Tibial nerve (tissue), 4 donors: Measurements from ENCODE around the gene RAP1GAP. TPM values are rescaled to one million over a fixed set of nuclear protein-coding genes. Genes with fewer than 3 reads are reported as not detected.
A peak's percentile ranks its signal among the peaks of the same experiment; 100 is the strongest.

ENCODE experiments used
- DNase-seq, 2 donors: peaks; one replicate each; pipeline ENCODE4 v3.0.0-alpha.2; 2019; ENCODE audit warnings: low spot score in 2 of 2
- H3K27ac ChIP-seq, 4 donors: fragments of 200-600 bp; sonication (generic) in 3 of 4; one replicate each; pipeline ENCODE4 v1.5.1; 2017 to 2019; ENCODE audit warnings: mild to moderate bottlenecking in 1 of 4
- H3K27me3 ChIP-seq, 2 donors: fragments of 200-600 bp; sonication (generic) in 1 of 2; one replicate each; pipeline versions ENCODE4 v1.5.1 to v1.6.0; 2017 to 2019
- H3K36me3 ChIP-seq, 3 donors: fragments of 200-600 bp; sonication (generic); one replicate each; pipeline ENCODE4 v1.5.1; 2018 to 2019
- H3K4me1 ChIP-seq, 4 donors: fragments of 200-600 bp; sonication (generic) in 3 of 4; one replicate each; pipeline ENCODE4 v1.5.1; 2017 to 2019
- H3K4me3 ChIP-seq, 4 donors: fragments of 200-600 bp; sonication (generic) in 3 of 4; one replicate each; pipeline ENCODE4 v1.5.1; 2017 to 2019; ENCODE audit warnings: mild to moderate bottlenecking in 1 of 4, moderate library complexity in 1 of 4
- H3K9me3 ChIP-seq, 4 donors: fragments of 200-600 bp; sonication (generic) in 3 of 4; one replicate each; pipeline ENCODE4 v1.5.1; 2017 to 2019
- EP300 ChIP-seq, 2 donors: sonication (generic); formaldehyde crosslinking; IDR thresholded peaks; one replicate each; pipeline ENCODE4 v1.6.1; 2017; ENCODE audit warnings: antibody characterized with exemption in 2 of 2, mild to moderate bottlenecking in 1 of 2
- POLR2A ChIP-seq, 2 donors: fragments of 450-650 bp; IDR thresholded peaks; one replicate each; pipeline ENCODE4 v1.6.1; 2017; ENCODE audit warnings: antibody characterized with exemption in 2 of 2, mild to moderate bottlenecking in 2 of 2, moderate library complexity in 2 of 2
- WGBS, 2 donors: methylation state at CpG; one replicate each; pipeline ENCODE4 v1.1.5; 2018; 5-methylcytosine and 5-hydroxymethylcytosine counted together
- total RNA-seq, 4 donors: library from RNA; depleted of rRNA; stranded (reverse); fragments of >200 nt; gene quantifications; one replicate each; pipeline ENCODE4 v1.1.0, GENCODE V29; 2016
- TF ChIP-seq, protein P1 (sequence below), 5 experiments: fragments of 200-600 bp in 3 of 5; fragments of 450-650 bp in 2 of 5; sonication (generic) in 3 of 5; IDR thresholded peaks; one replicate each; pipeline ENCODE4 v1.5.1; 2016 to 2019; ENCODE audit warnings: antibody characterized with exemption in 5 of 5, mild to moderate bottlenecking in 3 of 5, moderate library complexity in 2 of 5

The RAP1GAP gene
- total RNA-seq, 4 donors from 2014 or later: 2.4 to 5.1 (median 4.6) TPM

GRCh38 chr1:21706151-21706835 lies 37.1 kb upstream of the RAP1GAP start:
- 43 to 45% methylated on average over 8 of the region's 8 CpGs for whole genome bisulfite sequencing, 2 donors
- no peaks in the 10 kb centered on the region for H3K27me3 ChIP-seq
- DNase-seq: no peak
- H3K4me3 ChIP-seq: no peak overlapping the region
- peaks cover 0 to 49% (median 0%) of the 10 kb centered on the region in 4 donors for H3K4me1 ChIP-seq
- peaks cover 0 to 45% (median 0%) of the 10 kb centered on the region in 3 donors for H3K36me3 ChIP-seq
- TF ChIP-seq, protein P1, sequence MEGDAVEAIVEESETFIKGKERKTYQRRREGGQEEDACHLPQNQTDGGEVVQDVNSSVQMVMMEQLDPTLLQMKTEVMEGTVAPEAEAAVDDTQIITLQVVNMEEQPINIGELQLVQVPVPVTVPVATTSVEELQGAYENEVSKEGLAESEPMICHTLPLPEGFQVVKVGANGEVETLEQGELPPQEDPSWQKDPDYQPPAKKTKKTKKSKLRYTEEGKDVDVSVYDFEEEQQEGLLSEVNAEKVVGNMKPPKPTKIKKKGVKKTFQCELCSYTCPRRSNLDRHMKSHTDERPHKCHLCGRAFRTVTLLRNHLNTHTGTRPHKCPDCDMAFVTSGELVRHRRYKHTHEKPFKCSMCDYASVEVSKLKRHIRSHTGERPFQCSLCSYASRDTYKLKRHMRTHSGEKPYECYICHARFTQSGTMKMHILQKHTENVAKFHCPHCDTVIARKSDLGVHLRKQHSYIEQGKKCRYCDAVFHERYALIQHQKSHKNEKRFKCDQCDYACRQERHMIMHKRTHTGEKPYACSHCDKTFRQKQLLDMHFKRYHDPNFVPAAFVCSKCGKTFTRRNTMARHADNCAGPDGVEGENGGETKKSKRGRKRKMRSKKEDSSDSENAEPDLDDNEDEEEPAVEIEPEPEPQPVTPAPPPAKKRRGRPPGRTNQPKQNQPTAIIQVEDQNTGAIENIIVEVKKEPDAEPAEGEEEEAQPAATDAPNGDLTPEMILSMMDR (IDR thresholded peaks at IDR 0.05): no peak
- peak in 1 of 2 donors; percentile 77 for TF ChIP-seq EP300 (IDR thresholded peaks at IDR 0.05)
- H3K27ac ChIP-seq: peak overlapping the region in 2 of 4 donors; percentile 68 to 72
- no peaks in the 10 kb centered on the region for H3K9me3 ChIP-seq

DNA sequence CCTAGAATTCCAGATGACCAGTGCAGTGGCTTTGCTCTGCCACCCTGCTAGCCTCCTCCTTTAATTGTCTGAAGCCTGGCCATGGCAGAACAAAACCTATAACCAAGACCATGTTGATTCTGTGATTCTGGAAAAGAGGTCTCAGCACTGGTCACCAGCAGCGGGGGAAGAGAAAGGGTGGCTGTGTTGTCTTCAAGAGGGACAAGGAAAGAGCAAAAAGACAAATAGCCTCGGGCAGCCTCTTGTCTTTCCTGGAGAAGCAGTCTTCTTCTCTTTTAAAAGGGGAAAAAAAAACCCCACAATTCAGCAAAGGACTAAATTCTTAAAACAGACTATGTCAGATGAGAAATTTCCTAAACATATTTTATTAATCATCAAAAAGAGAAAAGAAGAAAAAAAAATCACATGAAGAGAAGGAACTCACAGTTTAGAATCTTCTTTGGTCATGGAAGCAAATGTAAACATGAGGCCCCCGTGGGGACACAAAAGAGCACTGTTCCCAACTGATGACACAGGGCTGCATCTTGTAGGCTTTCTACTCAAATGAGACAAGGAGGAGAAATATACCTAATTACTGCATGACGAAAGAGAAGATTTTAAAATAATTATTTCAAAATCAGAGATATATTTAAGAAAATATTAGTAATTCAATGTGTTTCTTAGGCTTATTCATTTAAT lies 36.3 kb upstream of the RAP1GAP start:
- no peak for DNase-seq
- Histone ChIP-seq H3K4me3 (no peak overlapping the region), H3K9me3 (no peaks in the 10 kb centered on the region), H3K27ac (peak overlapping the region in 2 of 4 donors; percentile 68 to 72), H3K36me3 (peaks cover 0 to 47% (median 0%) of the 10 kb centered on the region in 3 donors), H3K4me1 (peaks cover 0 to 49% (median 0%) of the 10 kb centered on the region in 4 donors), H3K27me3 (no peaks in the 10 kb centered on the region)
- 34 to 46% methylated on average over 4 of the region's 4 CpGs for WGBS, 2 donors
- TF ChIP-seq EP300 (IDR thresholded peaks at IDR 0.05) (no peak), POLR2A (IDR thresholded peaks at IDR 0.05) (no peak)
- TF ChIP-seq, protein P1 (IDR thresholded peaks at IDR 0.05): no peak

- H3K4me1 ChIP-seq: peaks cover 0 to 49% (median 0%) of the 10 kb centered on the region in 4 donors
- no peaks in the 10 kb centered on the region for H3K9me3 ChIP-seq
- peak overlapping the region in 3 of 4 donors; percentile 14 to 72 (median 68) for H3K27ac ChIP-seq
- 57 to 61% methylated on average over 5 of the region's 5 CpGs for WGBS, 2 donors
- no peaks in the 10 kb centered on the region for H3K27me3 ChIP-seq
- H3K4me3 ChIP-seq: no peak overlapping the region
- no peak for DNase-seq
- peaks cover 0 to 59% (median 0%) of the 10 kb centered on the region in 3 donors for H3K36me3 ChIP-seq
- TF ChIP-seq POLR2A (IDR thresholded peaks at IDR 0.05) (no peak), EP300 (IDR thresholded peaks at IDR 0.05) (no peak)
- TF ChIP-seq, protein P1 (IDR thresholded peaks at IDR 0.05): no peak
These were observed 35.0 kb upstream of the RAP1GAP start for GRCh38 chr1:21704145-21704544.

DNA sequence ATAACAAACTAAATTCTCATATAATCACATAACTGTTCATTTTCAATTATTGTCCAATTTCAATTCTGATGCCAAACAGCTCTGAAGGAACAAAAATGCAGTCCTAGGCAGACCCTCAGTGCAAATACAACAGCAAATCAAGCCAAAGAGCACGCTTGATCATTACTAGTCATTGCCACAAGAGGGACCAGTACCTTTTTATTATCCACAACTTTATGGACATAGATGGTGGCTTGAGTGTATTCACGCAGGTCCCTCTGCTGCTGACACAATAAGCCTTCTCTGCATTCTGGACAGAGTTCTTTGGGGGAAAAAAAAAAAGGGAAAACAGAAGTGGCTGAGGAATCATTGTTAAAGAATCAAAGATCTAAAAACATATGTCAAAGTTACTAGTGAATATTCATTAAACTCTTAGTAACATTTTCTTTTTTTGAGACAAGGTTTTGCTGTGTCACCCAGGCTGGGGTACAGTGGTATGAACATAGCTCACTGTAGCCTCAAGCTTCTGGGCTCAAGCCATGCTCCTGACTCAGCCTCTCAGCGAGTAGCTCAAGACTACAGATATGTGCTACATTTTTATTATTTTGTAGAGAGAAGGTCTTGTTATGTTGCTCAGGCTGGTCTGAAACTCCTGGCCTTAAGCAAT lies 34.3 kb upstream of the RAP1GAP start:
- peaks cover 0 to 49% (median 0%) of the 10 kb centered on the region in 4 donors for H3K4me1 ChIP-seq
- H3K36me3 ChIP-seq: peaks cover 0 to 62% (median 0%) of the 10 kb centered on the region in 3 donors
- no peaks in the 10 kb centered on the region for H3K9me3 ChIP-seq
- DNase-seq: no peak
- TF ChIP-seq, protein P1 (IDR thresholded peaks at IDR 0.05): peak in 2 of 5 experiments; percentile 22 to 34
- TF ChIP-seq EP300 (IDR thresholded peaks at IDR 0.05): no peak
- peak overlapping the region in 3 of 4 donors; percentile 14 to 72 (median 68) for H3K27ac ChIP-seq
- no peaks in the 10 kb centered on the region for H3K27me3 ChIP-seq
- H3K4me3 ChIP-seq: no peak overlapping the region
- 49 to 57% methylated on average over 3 of the region's 3 CpGs for WGBS, 2 donors
